K562 (cell line): ENCODE data around the gene ZNRF3. TPM values are rescaled to one million over a fixed set of nuclear protein-coding genes. Genes with fewer than 3 reads are reported as not detected.

ENCODE experiments used
- ATAC-seq: fragments of 200-7000 bp; cut with Tn5 transposase; 3 replicates; pipeline ENCODE4 v1.9.1; 2020; ENCODE audit warnings: moderate library complexity
- BruUV-seq: library from RNA; stranded (reverse); fragments of 400-500 nt; replicated peaks from 2 replicates; lab custom pipeline; 2021; lab: Mats Ljungman, UMichigan
- CTCF ChIA-PET: fragments of 300-600 bp; formaldehyde crosslinking; extraction: SDS; loops from one replicate; lab custom pipeline; 2021; ENCODE audit warnings: low intra/inter-chr PET ratio; lab: Yijun Ruan, JAX
- POLR2A ChIA-PET: fragments of 300-600, 350-650 bp; sonication (Branson Sonifier 250); formaldehyde crosslinking; extraction: SDS; loops from one replicate; lab custom pipeline; 2021; ENCODE audit warnings: antibody characterized with exemption, inconsistent platforms; lab: Yijun Ruan, JAX
- DNase-seq, 4 experiments: peaks; one replicate each; pipeline versions ENCODE4 v3.0.0 to v3.0.0-alpha.2; 2011 to 2018; ENCODE audit warnings: low spot score in 3 of 4, mixed read lengths in 3 of 4; ENCODE audit errors: extremely low read depth in 1 of 4
- FAIRE-seq: peaks from 2 replicates; lab custom pipeline; 2011; peaks lifted over from hg19 to GRCh38; lab: Jason Lieb, UNC
- H2AFZ ChIP-seq: 2 replicates; pipeline ENCODE4 v1.6.0; 2011; ENCODE audit warnings: low read depth, low read length, control low read depth, inconsistent platforms
- H3K27ac ChIP-seq: fragments of 200-600 bp; 3 replicates; pipeline ENCODE4 v1.8.0; 2011; ENCODE audit warnings: low read depth, mild to moderate bottlenecking, control low read depth, inconsistent platforms, low read length, moderate library complexity, mixed read lengths; ENCODE audit errors: extremely low read depth
- H3K27me3 ChIP-seq, 2 experiments: fragments of 300-600 bp in 1 of 2; 2 replicates in 1 of 2; 3 replicates in 1 of 2; pipeline versions ENCODE4 v1.6.0 to v1.8.0; 2011; ENCODE audit warnings: inconsistent platforms in 2 of 2, low read length in 2 of 2, mild to moderate bottlenecking in 1 of 2, mixed read lengths in 1 of 2, moderate library complexity in 1 of 2; ENCODE audit not compliant: control insufficient read depth in 2 of 2, insufficient read depth in 2 of 2
- H3K36me3 ChIP-seq: fragments of 300-600 bp; 3 replicates; pipeline ENCODE4 v1.8.0; 2011; ENCODE audit warnings: mild to moderate bottlenecking, low read length, inconsistent platforms; ENCODE audit not compliant: control insufficient read depth, insufficient read depth
- H3K4me1 ChIP-seq, 2 experiments: fragments of 200-600 bp in 1 of 2; replicated peaks in 1 of 2; 2 replicates in 1 of 2; 3 replicates in 1 of 2; pipeline versions ENCODE4 v1.5.1 to v1.8.0; 2011; ENCODE audit warnings: inconsistent platforms in 2 of 2, low read length in 2 of 2, mild to moderate bottlenecking in 1 of 2, mixed read lengths in 1 of 2, moderate library complexity in 1 of 2; ENCODE audit not compliant: control insufficient read depth in 2 of 2, insufficient read depth in 2 of 2
- H3K4me2 ChIP-seq: 2 replicates; pipeline ENCODE4 v1.6.1; 2011; ENCODE audit warnings: low read length, control low read depth, inconsistent platforms, mixed read lengths; ENCODE audit not compliant: insufficient read depth
- H3K4me3 ChIP-seq: fragments of 200-600 bp; sonication (generic), shearing (Covaris generic); 2 replicates; pipeline ENCODE4 v1.5.1; 2016; ENCODE audit warnings: control low read depth, inconsistent platforms
- H3K79me2 ChIP-seq: fragments of 200-600 bp; 3 replicates; pipeline ENCODE4 v1.8.0; 2011; ENCODE audit warnings: low read length, inconsistent platforms; ENCODE audit not compliant: control insufficient read depth, insufficient read depth
- H3K9ac ChIP-seq, 2 experiments: 2 replicates each; pipeline versions ENCODE4 v1.6.0 to v1.6.1; 2011; ENCODE audit warnings: low read depth in 2 of 2, low read length in 2 of 2, control low read depth in 1 of 2, inconsistent platforms in 1 of 2, mild to moderate bottlenecking in 1 of 2, mixed read lengths in 1 of 2; ENCODE audit not compliant: insufficient read depth in 1 of 2
- H3K9me1 ChIP-seq: one replicate; pipeline ENCODE4 v1.6.0; 2011; ENCODE audit warnings: inconsistent platforms, mild to moderate bottlenecking, low read length, moderate library complexity; ENCODE audit not compliant: control insufficient read depth, insufficient read depth
- H3K9me3 ChIP-seq: replicated peaks from 2 replicates; pipeline ENCODE4 v1.5.1; 2011; ENCODE audit warnings: low read depth, low read length, inconsistent platforms; ENCODE audit not compliant: control insufficient read depth, insufficient read depth
- H4K20me1 ChIP-seq: replicated peaks from 2 replicates; pipeline ENCODE4 v1.6.1; 2011; ENCODE audit warnings: low read length, inconsistent platforms, mixed read lengths; ENCODE audit not compliant: control insufficient read depth, insufficient read depth
- ATF2 ChIP-seq: sonication (generic); formaldehyde crosslinking; IDR thresholded peaks from 2 replicates; pipeline ENCODE4 v1.8.1; 2022; ENCODE audit warnings: missing genetic modification reagents
- CBFB ChIP-seq: sonication (generic); formaldehyde crosslinking; IDR thresholded peaks from 2 replicates; pipeline ENCODE4 v1.4.0; 2020; ENCODE audit warnings: mild to moderate bottlenecking, missing genetic modification reagents
- KLF16 ChIP-seq: IDR thresholded peaks from 2 replicates; pipeline ENCODE4 v1.6.1; 2016; ENCODE audit warnings: antibody characterized with exemption
- MAFK ChIP-seq: IDR thresholded peaks from 2 replicates; pipeline ENCODE4 v1.6.1; 2011; ENCODE audit warnings: low read length, improper control_type of control experiment
- MECOM ChIP-seq: fragments of 250-450 bp; sonication (Bioruptor Pico); IDR thresholded peaks from 2 replicates; pipeline ENCODE4 v1.8.0; 2022; ENCODE audit warnings: inconsistent platforms
- SNIP1 ChIP-seq: fragments of 450-650 bp; IDR thresholded peaks from 2 replicates; pipeline ENCODE4 v1.7.1; 2017; ENCODE audit warnings: low read depth, mild to moderate bottlenecking
- STAT6 ChIP-seq: sonication (generic); formaldehyde crosslinking; IDR thresholded peaks from 2 replicates; pipeline ENCODE4 v1.8.1; 2023; ENCODE audit warnings: mild to moderate bottlenecking, missing genetic modification reagents
- ZNF143 ChIP-seq: sonication (generic); formaldehyde crosslinking; IDR thresholded peaks from 2 replicates; pipeline ENCODE4 v1.9.0; 2022; ENCODE audit warnings: mild to moderate bottlenecking, missing genetic modification reagents
- ZNF316 ChIP-seq: fragments of 450-650 bp; IDR thresholded peaks from 2 replicates; pipeline ENCODE4 v1.6.1; 2016
- WGBS: fragments of 100-300 bp; shearing (Covaris generic); methylation state at CpG from one replicate; pipeline ENCODE4 v1.1.6; 2016; ENCODE audit warnings: low coverage, mixed read lengths; ENCODE audit not compliant: insufficient coverage; ENCODE audit errors: missing lambda C conversion rate; 5-methylcytosine and 5-hydroxymethylcytosine counted together
- in situ Hi-C: fragments of 300-500 bp; cut with MboI; formaldehyde crosslinking; loops from 4 replicates; pipeline ENCODE4 v1.15.0; 2018; ENCODE audit warnings: inconsistent platforms, mixed read lengths
- intact Hi-C: fragments of 100-400 bp; cut with micrococcal nuclease; formaldehyde crosslinking; loops from 2 replicates; pipeline ENCODE4 v1.14.2; 2022
- polyA plus RNA-seq, 8 experiments: library from polyadenylated mRNA; depleted of rRNA in 4 of 8; stranded (reverse) in 5 of 8; unstranded in 3 of 8; fragments of >200 nt; fragmentation: Nextera tagmentation in 2 of 8; fragmentation: Illumina TruSeq in 1 of 8; extraction: Ambion mirVana in 2 of 8; extraction: Trizol in 1 of 8; gene quantifications; 2 replicates each; pipeline versions ENCODE4 v1.2.1 to v1.2.3, GENCODE V29; 2011 to 2014; ENCODE audit warnings: inconsistent platforms in 1 of 8, missing spikeins in 1 of 8
- total RNA-seq, 7 experiments: library from RNA; depleted of rRNA in 6 of 7; stranded (reverse); fragments of >200 nt in 6 of 7; fragmentation: Illumina TruSeq in 2 of 7; extraction: Trizol in 2 of 7; gene quantifications; 2 replicates each; pipeline versions ENCODE4 v1.2.1 to v1.2.3, GENCODE V29; 2011 to 2021; ENCODE audit warnings: low replicate concordance in 1 of 7

ZNRF3 gene
- total and polyA plus RNA-seq, 9 of the 15 experiments (the other 6 are each of a cell fraction or from before 2014, with no cell fraction given): 0.41 to 5.9 (median 1.7) TPM

GRCh38 chr22:29081517-29082236, 198.3 kb downstream of the ZNRF3 start:
- no peaks in the 10 kb centered on the region; the same call in 2 of the 3 replicates for H3K79me2 ChIP-seq
- no peak overlapping the region for H2AFZ ChIP-seq
- no peak overlapping the region for H3K4me3 ChIP-seq
- H3K36me3 ChIP-seq: no peaks in the 10 kb centered on the region
- no peak overlapping the region for H3K9ac ChIP-seq
- POLR2A ChIA-PET: interaction anchor here (0.6 kb wide), 2 partner anchors 18 to 1754 kb away, joined by 3 read pairs; no protein-coding TSS in a partner anchor
- H3K9me1 ChIP-seq: no peaks in the 10 kb centered on the region
- no peaks in the 10 kb centered on the region for H3K9me3 ChIP-seq
- DNase-seq (no peak), ATAC-seq (no peak), FAIRE-seq (no peak)
- WGBS: 56% methylated on average over 3 of the region's 3 CpGs
- no peak overlapping the region for H3K4me2 ChIP-seq
- H3K27ac ChIP-seq: no peak overlapping the region
- no TSS peak for BruUV-seq
- CTCF ChIA-PET: no interaction called here
- H3K4me1 ChIP-seq: peaks cover 5 to 37% of the 10 kb centered on the region in 2 experiments; a peak in 4 of 5 replicates
- no peaks in the 10 kb centered on the region for H4K20me1 ChIP-seq
- no peak for TF ChIP-seq SNIP1
- H3K27me3 ChIP-seq: no peaks in the 10 kb centered on the region
- in situ Hi-C loops: no loop called here
- intact Hi-C loops: no loop called here

GRCh38 chr22:29082826-29083545, 199.6 kb downstream of the ZNRF3 start:
- intact Hi-C loops (no loop called here), in situ Hi-C loops (no loop called here)
- Histone ChIP-seq H3K27ac (no peak overlapping the region), H3K9me3 (no peaks in the 10 kb centered on the region), H3K9ac (no peak overlapping the region), H3K4me3 (no peak overlapping the region), H3K4me2 (no peak overlapping the region), H3K36me3 (no peaks in the 10 kb centered on the region), H3K4me1 (peaks cover 5 to 37% of the 10 kb centered on the region in 2 experiments; a peak in 4 of 5 replicates), H2AFZ (no peak overlapping the region), H3K79me2 (no peaks in the 10 kb centered on the region; the same call in 2 of the 3 replicates), H4K20me1 (no peaks in the 10 kb centered on the region), H3K9me1 (no peaks in the 10 kb centered on the region), H3K27me3 (no peaks in the 10 kb centered on the region)
- WGBS: 68% methylated on average over 7 of the region's 7 CpGs
- ChIA-PET POLR2A (interaction anchor here (0.9 to 1.2 kb wide), 2 partner anchors 8 to 11 kb away, joined by 3 to 5 read pairs; no protein-coding TSS in a partner anchor), CTCF (no interaction called here)
- no TSS peak for BruUV-seq
- no peak for FAIRE-seq
- ATAC-seq: no peak
- no peak for DNase-seq
- TF ChIP-seq MAFK (peak; percentile 72), MECOM (CRISPR knock-in tag) (no peak), ZNF316 (peak; percentile 91), STAT6 (CRISPR knock-in tag) (no peak), CBFB (no peak), ZNF143 (CRISPR knock-in tag) (no peak), ATF2 (CRISPR knock-in tag) (no peak), KLF16 (no peak)
